Esophagus muscularis mucosa (tissue), 4 donors: ENCODE results near the gene MASP1. TPM values are rescaled to one million over a fixed set of nuclear protein-coding genes. Genes with fewer than 3 reads are reported as not detected.
"Not testable (repeated sequence)": the region's sequence is repeated elsewhere in the genome, so short reads cannot be mapped to it uniquely, and the experiment has no call there.

Experiments
- DNase-seq: peaks from one replicate; pipeline ENCODE4 v3.0.0-alpha.2; 2017; ENCODE audit errors: extremely low spot score
- H3K27ac ChIP-seq, 4 donors: fragments of 200-600 bp; sonication (generic); replicated peaks in 1 of 4; 1 replicate in 3 of 4; 2 replicates in 1 of 4; pipeline ENCODE4 v1.5.1; 2016 to 2019; ENCODE audit warnings: mild to moderate bottlenecking in 1 of 4
- H3K27me3 ChIP-seq, 4 donors: fragments of 200-600 bp; sonication (generic); one replicate each; pipeline versions ENCODE4 v1.5.1 to v1.6.0; 2016 to 2019
- H3K36me3 ChIP-seq, 4 donors: fragments of 200-600 bp; sonication (generic); one replicate each; pipeline ENCODE4 v1.5.1; 2016 to 2019
- H3K4me1 ChIP-seq, 4 donors: fragments of 200-600 bp; sonication (generic); one replicate each; pipeline ENCODE4 v1.5.1; 2016 to 2019
- H3K4me3 ChIP-seq, 4 donors: fragments of 200-600 bp; sonication (generic); 1 replicate in 2 of 4; 2 replicates in 2 of 4; pipeline ENCODE4 v1.5.1; 2016 to 2019; ENCODE audit warnings: mild to moderate bottlenecking in 4 of 4, moderate library complexity in 1 of 4
- H3K9me3 ChIP-seq, 4 donors: fragments of 200-600 bp; sonication (generic); 1 replicate in 3 of 4; 2 replicates in 1 of 4; pipeline ENCODE4 v1.5.1; 2016 to 2019
- CTCF ChIP-seq, 3 experiments: fragments of 200-600 bp in 2 of 3; fragments of 450-650 bp in 1 of 3; sonication (generic) in 2 of 3; IDR thresholded peaks; one replicate each; pipeline ENCODE4 v1.5.1; 2017 to 2019; ENCODE audit warnings: antibody characterized with exemption in 3 of 3, mild to moderate bottlenecking in 2 of 3, moderate library complexity in 1 of 3
- EP300 ChIP-seq: sonication (generic); formaldehyde crosslinking; IDR thresholded peaks from one replicate; pipeline ENCODE4 v1.6.1; 2017; ENCODE audit warnings: antibody characterized with exemption
- POLR2A ChIP-seq: fragments of 450-650 bp; IDR thresholded peaks from one replicate; pipeline ENCODE4 v1.6.1; 2017; ENCODE audit warnings: antibody characterized with exemption, moderate library complexity, mild to moderate bottlenecking, low read depth
- POLR2AphosphoS5 ChIP-seq, 2 donors: sonication (generic); formaldehyde crosslinking; IDR thresholded peaks; one replicate each; pipeline ENCODE4 v1.6.1; 2017; ENCODE audit warnings: antibody characterized with exemption in 2 of 2
- WGBS: methylation state at CpG from one replicate; pipeline ENCODE4 v1.1.5; 2018; 5-methylcytosine and 5-hydroxymethylcytosine counted together
- intact Hi-C: fragments of 100-400 bp; cut with DNase I; formaldehyde crosslinking; loops from one replicate; pipeline ENCODE4 v1.15.1; 2023
- total RNA-seq, 4 donors: library from RNA; depleted of rRNA; stranded (reverse); fragments of >200 nt; gene quantifications; one replicate each; pipeline versions ENCODE4 v1.1.0 to v1.2.1, GENCODE V29; 2016

Gene MASP1
- total RNA-seq, 4 donors from 2014 or later: 0.66 to 3.5 (median 2.1) TPM

- H3K36me3 ChIP-seq: no peaks in the 10 kb centered on the region
- intact Hi-C loops: no loop called here
- no peaks in the 10 kb centered on the region for H3K9me3 ChIP-seq
- H3K27me3 ChIP-seq: no peaks in the 10 kb centered on the region
- H3K27ac ChIP-seq: no peak overlapping the region
- H3K4me1 ChIP-seq: no peaks in the 10 kb centered on the region
- H3K4me3 ChIP-seq: no peak overlapping the region
- TF ChIP-seq POLR2A (no peak), CTCF (IDR thresholded peaks at IDR 0.05) (no peak), POLR2AphosphoS5 (IDR thresholded peaks at IDR 0.05) (no peak), EP300 (no peak)
- 76% methylated on average over 2 of the region's 2 CpGs for WGBS
- DNase-seq: no peak
Measured at GRCh38 chr3:187243933-187244524, 47.5 kb downstream of the MASP1 start.

- Histone ChIP-seq H3K27ac (no peak overlapping the region), H3K27me3 (no peaks in the 10 kb centered on the region), H3K9me3 (no peaks in the 10 kb centered on the region), H3K36me3 (no peaks in the 10 kb centered on the region), H3K4me1 (no peaks in the 10 kb centered on the region), H3K4me3 (no peak overlapping the region)
- intact Hi-C loops: no loop called here
- no peak for DNase-seq
- 95% methylated on average over 4 of the region's 4 CpGs for WGBS
- TF ChIP-seq POLR2AphosphoS5 (IDR thresholded peaks at IDR 0.05) (no peak), POLR2A (no peak), CTCF (IDR thresholded peaks at IDR 0.05) (no peak), EP300 (no peak)
Measured at GRCh38 chr3:187242900-187243299, 48.6 kb downstream of the MASP1 start.

GRCh38 chr3:187242435-187242834 lies 49.1 kb downstream of the MASP1 start:
- intact Hi-C loops: no loop called here
- Histone ChIP-seq H3K4me1 (no peaks in the 10 kb centered on the region), H3K36me3 (no peaks in the 10 kb centered on the region), H3K27ac (no peak overlapping the region), H3K4me3 (no peak overlapping the region), H3K27me3 (no peaks in the 10 kb centered on the region), H3K9me3 (no peaks in the 10 kb centered on the region)
- no peak for DNase-seq
- no peak for TF ChIP-seq EP300
- TF ChIP-seq POLR2A: no peak
- TF ChIP-seq CTCF (IDR thresholded peaks at IDR 0.05): no peak
- TF ChIP-seq POLR2AphosphoS5 (IDR thresholded peaks at IDR 0.05): no peak
- 72% methylated on average over 5 of the region's 5 CpGs for WGBS

- H3K36me3 ChIP-seq, H3K4me3 ChIP-seq, H3K9me3 ChIP-seq, intact Hi-C loops, DNase-seq, H3K4me1 ChIP-seq, H3K27me3 ChIP-seq, H3K27ac ChIP-seq: not testable (repeated sequence)
- 100% methylated on average over 4 of the region's 4 CpGs for WGBS
Measured at GRCh38 chr3:187238835-187239234, 52.7 kb downstream of the MASP1 start.

GRCh38 chr3:187238239-187238638 lies 53.3 kb downstream of the MASP1 start:
- no peaks in the 10 kb centered on the region for H3K36me3 ChIP-seq

More at GRCh38 chr3:187238239-187238638, 53.3 kb downstream of the MASP1 start:
- intact Hi-C loops: no loop called here
- H3K9me3 ChIP-seq: no peaks in the 10 kb centered on the region
- TF ChIP-seq POLR2A: no peak
- TF ChIP-seq CTCF (IDR thresholded peaks at IDR 0.05): no peak
- TF ChIP-seq POLR2AphosphoS5 (IDR thresholded peaks at IDR 0.05): no peak
- no peak for TF ChIP-seq EP300
- DNase-seq: no peak
- H3K4me3 ChIP-seq: no peak overlapping the region
- no peak overlapping the region for H3K27ac ChIP-seq
- H3K4me1 ChIP-seq: no peaks in the 10 kb centered on the region
- no peaks in the 10 kb centered on the region for H3K27me3 ChIP-seq
- WGBS: 65% methylated on average over 1 of the region's 1 CpG
